ENCODE results near the gene LEKR1.

The LEKR1 gene

DNA sequence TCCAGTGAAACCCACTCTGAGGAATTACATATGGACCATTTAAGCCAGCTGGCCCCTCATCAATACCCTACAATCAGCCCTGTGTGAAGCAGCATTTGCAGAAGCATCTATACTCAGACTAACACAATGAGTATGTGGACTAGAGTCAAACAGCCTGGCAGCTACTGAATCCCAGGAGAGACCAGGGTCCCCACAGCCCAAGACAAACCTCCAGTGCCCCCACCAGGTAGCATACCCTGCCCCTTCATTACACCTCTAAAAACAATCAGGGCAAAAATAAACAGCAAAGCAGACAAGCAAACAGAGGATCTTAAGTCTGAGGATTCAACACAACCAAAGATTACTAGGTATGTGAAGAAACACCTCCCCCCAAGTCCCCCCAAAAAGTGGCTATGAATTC, 157.4 kb downstream of the LEKR1 start:
- TF ChIP-seq, protein P1, sequence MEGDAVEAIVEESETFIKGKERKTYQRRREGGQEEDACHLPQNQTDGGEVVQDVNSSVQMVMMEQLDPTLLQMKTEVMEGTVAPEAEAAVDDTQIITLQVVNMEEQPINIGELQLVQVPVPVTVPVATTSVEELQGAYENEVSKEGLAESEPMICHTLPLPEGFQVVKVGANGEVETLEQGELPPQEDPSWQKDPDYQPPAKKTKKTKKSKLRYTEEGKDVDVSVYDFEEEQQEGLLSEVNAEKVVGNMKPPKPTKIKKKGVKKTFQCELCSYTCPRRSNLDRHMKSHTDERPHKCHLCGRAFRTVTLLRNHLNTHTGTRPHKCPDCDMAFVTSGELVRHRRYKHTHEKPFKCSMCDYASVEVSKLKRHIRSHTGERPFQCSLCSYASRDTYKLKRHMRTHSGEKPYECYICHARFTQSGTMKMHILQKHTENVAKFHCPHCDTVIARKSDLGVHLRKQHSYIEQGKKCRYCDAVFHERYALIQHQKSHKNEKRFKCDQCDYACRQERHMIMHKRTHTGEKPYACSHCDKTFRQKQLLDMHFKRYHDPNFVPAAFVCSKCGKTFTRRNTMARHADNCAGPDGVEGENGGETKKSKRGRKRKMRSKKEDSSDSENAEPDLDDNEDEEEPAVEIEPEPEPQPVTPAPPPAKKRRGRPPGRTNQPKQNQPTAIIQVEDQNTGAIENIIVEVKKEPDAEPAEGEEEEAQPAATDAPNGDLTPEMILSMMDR (IDR thresholded peaks at IDR 0.05), result no peak
- no peak overlapping the region for H3K27ac ChIP-seq

DNA sequence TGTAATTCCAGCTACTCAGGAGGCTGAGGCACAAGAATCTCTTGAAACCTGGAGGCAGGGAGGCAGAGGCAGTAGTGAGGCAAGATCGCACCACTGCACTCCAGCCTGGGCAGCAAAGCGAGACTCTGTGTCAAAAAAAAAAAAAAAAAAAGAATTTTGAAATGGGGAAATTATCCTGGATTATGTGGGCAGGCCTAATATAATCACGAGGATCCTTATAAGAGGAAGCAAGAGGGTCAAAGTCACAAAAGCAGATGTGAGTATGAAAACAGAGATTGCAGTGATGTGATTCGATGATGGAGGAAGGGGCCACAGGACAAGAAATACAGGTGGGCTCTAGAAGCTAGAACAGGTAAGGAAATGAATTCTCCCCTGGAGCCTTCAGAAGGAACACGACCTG, 159.6 kb downstream of the LEKR1 start:
- TF ChIP-seq ZFX (IDR thresholded peaks at IDR 0.05; ENCODE audit: borderline replicate concordance), result no peak
- TF ChIP-seq, protein P1 (IDR thresholded peaks at IDR 0.05), result no peak
- H3K27ac ChIP-seq, result no peak overlapping the region

DNA sequence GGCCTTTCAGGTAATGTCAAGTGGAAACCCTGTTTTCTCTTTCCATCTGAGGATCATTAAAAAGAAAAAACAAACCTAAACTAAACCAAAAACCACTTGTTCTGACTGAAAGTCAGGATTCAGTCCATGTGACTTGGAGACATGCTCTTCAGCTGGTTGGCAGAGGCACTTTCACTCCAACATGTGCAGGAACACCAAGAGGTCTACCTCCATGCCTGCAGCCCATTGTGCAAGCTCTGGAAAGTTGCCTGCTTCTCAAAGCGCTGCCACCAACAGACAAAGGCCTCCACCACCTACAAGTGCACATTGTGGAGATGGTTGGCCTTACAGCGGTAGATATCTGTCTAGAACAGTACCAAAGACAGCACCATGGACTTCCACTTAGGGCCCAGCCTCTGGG, 161.8 kb downstream of the LEKR1 start:
- TF ChIP-seq, protein P1 (IDR thresholded peaks at IDR 0.05), result no peak
- no peak for TF ChIP-seq ZFX (IDR thresholded peaks at IDR 0.05; ENCODE audit: borderline replicate concordance)
- no peak overlapping the region for H3K27ac ChIP-seq

DNA sequence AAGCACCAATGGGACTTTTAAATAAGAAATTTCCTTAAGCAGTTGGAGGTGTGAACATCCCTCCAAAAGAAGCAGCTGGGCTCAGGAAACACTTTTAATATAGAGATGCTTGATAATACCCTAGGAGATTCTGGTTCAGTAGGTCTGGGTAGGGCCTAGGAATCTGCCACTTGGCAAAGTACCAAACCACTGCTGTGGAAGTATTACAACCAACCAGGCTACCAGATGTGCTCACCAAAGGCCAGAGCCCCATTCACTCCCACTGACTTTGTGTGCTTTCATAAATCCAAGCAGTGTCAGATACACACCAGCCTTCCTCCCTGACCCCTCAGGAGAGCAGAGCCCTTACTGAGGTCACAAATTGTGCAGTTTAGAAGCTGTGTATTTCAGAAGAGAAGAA, 171.2 kb downstream of the LEKR1 start:
- no peak for TF ChIP-seq ZFX (IDR thresholded peaks at IDR 0.05; ENCODE audit: borderline replicate concordance)
- TF ChIP-seq, protein P1 (IDR thresholded peaks at IDR 0.05), result no peak

DNA sequence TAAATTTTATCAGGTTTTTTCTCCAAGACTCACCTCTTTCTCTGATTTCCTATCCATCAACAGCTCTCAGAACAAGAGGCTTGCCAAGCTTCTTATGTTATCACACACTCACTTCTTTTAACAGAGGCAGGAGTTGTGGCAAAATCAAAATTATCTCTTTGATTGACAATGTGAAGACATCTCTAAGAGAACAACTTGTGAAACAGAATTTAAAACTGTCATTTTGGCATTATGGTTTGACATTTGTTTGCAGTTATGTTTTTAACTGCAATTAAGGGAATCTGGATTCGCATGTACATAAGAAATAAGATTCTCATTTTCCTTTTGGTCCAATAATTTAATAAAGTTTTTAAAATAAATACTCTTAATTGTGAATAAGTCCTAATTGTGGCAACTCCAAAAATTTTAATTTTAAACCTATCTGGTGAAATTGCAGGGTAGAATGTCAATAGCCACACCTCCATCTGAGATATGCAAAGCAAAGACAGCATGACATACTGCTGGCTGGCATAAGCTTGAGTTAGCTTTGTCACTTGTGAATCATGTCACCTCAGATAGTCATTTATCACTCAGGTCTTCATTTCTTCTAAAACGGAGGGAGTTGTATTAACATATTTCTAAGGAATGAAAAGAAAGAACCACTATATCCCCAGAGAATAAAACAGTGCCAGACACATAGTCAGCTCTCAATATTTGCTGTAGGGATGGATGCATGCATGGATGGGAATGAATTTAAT, 175.2 kb downstream of the LEKR1 start:
- TF ChIP-seq ZFX (IDR thresholded peaks at IDR 0.05; ENCODE audit: borderline replicate concordance), result no peak
- TF ChIP-seq, protein P1 (IDR thresholded peaks at IDR 0.05), result no peak
- no peak overlapping the region for H3K27ac ChIP-seq

More for the DNA sequence above, 171.2 kb downstream of the LEKR1 start:
- no peak overlapping the region for H3K27ac ChIP-seq

DNA sequence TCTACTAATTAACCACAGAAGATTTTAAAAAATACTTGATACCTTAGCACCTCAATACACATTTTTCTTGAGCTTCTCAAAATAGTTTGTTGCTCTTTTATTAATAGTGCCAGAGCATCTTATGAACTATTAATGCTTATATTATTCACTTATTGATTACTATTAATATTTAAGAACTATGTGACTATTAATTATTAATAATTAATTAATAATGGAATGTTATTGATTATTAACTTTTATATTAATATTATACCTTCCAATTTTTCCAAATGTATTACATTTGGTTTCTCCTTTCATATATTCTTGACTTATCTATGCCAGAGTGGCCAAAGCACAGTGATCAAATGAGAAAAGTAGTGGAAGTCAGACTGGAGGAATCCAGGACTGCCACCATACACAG, 195.5 kb downstream of the LEKR1 start:
- TF ChIP-seq ZFX (IDR thresholded peaks at IDR 0.05; ENCODE audit: borderline replicate concordance), result no peak
- TF ChIP-seq, protein P1 (IDR thresholded peaks at IDR 0.05), result no peak
- no peak overlapping the region for H3K27ac ChIP-seq

DNA sequence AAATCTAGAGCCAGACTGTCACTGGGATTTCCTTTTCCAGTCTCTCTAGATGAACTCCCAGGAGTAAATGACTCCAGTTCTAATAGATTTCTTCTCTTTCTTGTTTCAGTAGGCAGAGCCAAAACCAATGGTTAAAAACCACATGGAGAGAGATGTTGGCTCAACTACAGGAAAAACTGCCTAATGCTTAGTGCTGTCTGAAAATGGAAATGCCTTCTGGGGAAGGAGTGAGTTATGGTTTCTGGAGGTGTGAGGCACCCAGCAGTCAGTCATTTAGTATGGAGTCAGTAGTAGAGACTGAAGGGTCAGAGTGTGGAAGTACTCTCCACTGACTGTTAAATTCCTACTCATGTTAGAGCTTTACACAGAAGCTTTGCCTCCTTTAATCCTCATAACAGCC, 197.1 kb downstream of the LEKR1 start:
- TF ChIP-seq ZFX (IDR thresholded peaks at IDR 0.05; ENCODE audit: borderline replicate concordance), result no peak
- TF ChIP-seq, protein P1 (IDR thresholded peaks at IDR 0.05), result no peak
- H3K27ac ChIP-seq, result no peak overlapping the region

Measured in 22Rv1 (cell line).